PC-3 (cell line): ENCODE data around the gene MRPL32. TPM values are rescaled to one million over a fixed set of nuclear protein-coding genes. Genes with fewer than 3 reads are reported as not detected.
A peak's percentile ranks its signal among the peaks of the same experiment; 100 is the strongest.

Experiments used
- ATAC-seq: fragments of 200-7000 bp; cut with Tn5 transposase; 2 replicates; pipeline ENCODE4 v1.9.1; 2020; ENCODE audit warnings: mild to moderate bottlenecking, moderate library complexity
- BruUV-seq: library from RNA; stranded (reverse); fragments of 400-500 nt; replicated peaks from 2 replicates; lab custom pipeline; 2021; lab: Mats Ljungman, UMichigan
- CTCF ChIA-PET: fragments of 300-600 bp; sonication (Branson Sonifier 250); formaldehyde crosslinking; loops from one replicate; lab custom pipeline; 2022; ENCODE audit warnings: antibody characterized with exemption; lab: Charles Lee
- POLR2A ChIA-PET: fragments of 300-600 bp; sonication (Branson Sonifier 250); formaldehyde crosslinking; loops from one replicate; lab custom pipeline; 2022; ENCODE audit warnings: antibody characterized with exemption; ENCODE audit not compliant: unreplicated experiment; lab: Charles Lee
- DNase-seq: peaks from one replicate; pipeline ENCODE4 v3.0.0-alpha.2; 2015
- H2AFZ ChIP-seq: fragments of 300-600 bp; sonication (generic); 2 replicates; pipeline ENCODE4 v1.6.0; 2016; ENCODE audit warnings: antibody characterized with exemption, low read length
- H3F3A ChIP-seq: fragments of 300-600 bp; sonication (generic); one replicate; pipeline ENCODE4 v1.6.0; 2017; ENCODE audit warnings: antibody characterized with exemption, low read length, control low read depth, mild to moderate bottlenecking; ENCODE audit not compliant: unreplicated experiment
- H3K27ac ChIP-seq: fragments of 300-600 bp; sonication (generic); 2 replicates; pipeline ENCODE4 v1.5.1; 2016; ENCODE audit warnings: mild to moderate bottlenecking, low read length
- H3K27me3 ChIP-seq: fragments of 300-600 bp; sonication (generic); 2 replicates; pipeline ENCODE4 v1.6.1; 2016; ENCODE audit warnings: low read length, mixed read lengths
- H3K36me3 ChIP-seq: fragments of 300-600 bp; sonication (generic); 2 replicates; pipeline ENCODE4 v1.6.1; 2016; ENCODE audit warnings: low read depth, mixed run types, low read length, mixed read lengths
- H3K4me1 ChIP-seq: fragments of 300-600 bp; sonication (generic); 2 replicates; pipeline ENCODE4 v1.5.1; 2016; ENCODE audit warnings: low read length; ENCODE audit not compliant: insufficient read depth
- H3K4me2 ChIP-seq: fragments of 300-600 bp; sonication (generic); 2 replicates; pipeline ENCODE4 v1.6.0; 2016; ENCODE audit warnings: low read length
- H3K4me3 ChIP-seq: fragments of 300-600 bp; sonication (generic); 2 replicates; pipeline ENCODE4 v1.5.1; 2016; ENCODE audit warnings: mild to moderate bottlenecking, low read length, mixed read lengths
- H3K79me2 ChIP-seq: fragments of 300-600 bp; sonication (generic); 2 replicates; pipeline ENCODE4 v1.6.1; 2017; ENCODE audit warnings: low read length, mixed read lengths
- H3K9ac ChIP-seq: fragments of 300-600 bp; sonication (generic); 2 replicates; pipeline ENCODE4 v1.6.0; 2016; ENCODE audit warnings: mild to moderate bottlenecking, low read length
- H3K9me2 ChIP-seq: fragments of 300-600 bp; sonication (generic); replicated peaks from 2 replicates; pipeline ENCODE4 v1.6.1; 2016; ENCODE audit warnings: mixed run types, low read length, mixed read lengths
- H3K9me3 ChIP-seq: fragments of 300-600 bp; sonication (generic); 2 replicates; pipeline ENCODE4 v1.6.1; 2016; ENCODE audit warnings: low read length, mixed read lengths
- H4K20me1 ChIP-seq: fragments of 300-600 bp; sonication (generic); 2 replicates; pipeline ENCODE4 v1.6.1; 2016; ENCODE audit warnings: low read length, mixed read lengths
- CTCF ChIP-seq: fragments of 300-600 bp; sonication (generic); conservative IDR thresholded peaks from 2 replicates; pipeline ENCODE4 v1.5.1; 2017; ENCODE audit warnings: antibody characterized with exemption, low read depth, mild to moderate bottlenecking, low read length
- EZH2 ChIP-seq: fragments of 300-600 bp; sonication (generic); IDR thresholded peaks from one replicate; pipeline ENCODE4 v1.6.1; 2017; ENCODE audit warnings: antibody characterized with exemption, mild to moderate bottlenecking, low read length; ENCODE audit not compliant: unreplicated experiment
- EZH2phosphoT487 ChIP-seq: fragments of 300-600 bp; sonication (generic); IDR thresholded peaks from 2 replicates; pipeline ENCODE4 v1.6.1; 2018; ENCODE audit warnings: mild to moderate bottlenecking, antibody characterized with exemption, low read length, borderline replicate concordance
- intact Hi-C: fragments of 100-400 bp; cut with micrococcal nuclease; formaldehyde crosslinking; loops from 2 replicates; pipeline ENCODE4 v1.9.0; 2023
- total RNA-seq: library from RNA; depleted of rRNA; stranded (reverse); fragments of >200 nt; gene quantifications from 2 replicates; pipeline ENCODE4 v1.2.3, GENCODE V29; 2014

MRPL32 gene
- total RNA-seq, 1 experiment from 2014 or later, result 104 TPM

- Histone ChIP-seq H4K20me1 (no peaks in the 10 kb centered on the region), H2AFZ (no peak overlapping the region), H3K4me1 (peaks cover 36% of the 10 kb centered on the region), H3K27ac (peak overlapping the region; percentile 18; the same call in 1 of the 2 replicates), H3K9me3 (no peaks in the 10 kb centered on the region), H3K36me3 (no peaks in the 10 kb centered on the region), H3K27me3 (no peaks in the 10 kb centered on the region), H3K4me3 (no peak overlapping the region), H3K79me2 (no peaks in the 10 kb centered on the region), H3K4me2 (peak overlapping the region; percentile 55), H3K9me2 (no peaks in the 10 kb centered on the region), H3F3A (peaks cover 4% of the 10 kb centered on the region), H3K9ac (no peak overlapping the region)
- DNase-seq (peak; percentile 41), ATAC-seq (no peak)
- TF ChIP-seq CTCF, result peak; percentile 60
- TF ChIP-seq EZH2phosphoT487, result no peak
- no peak for TF ChIP-seq EZH2
- no TSS peak for BruUV-seq
- intact Hi-C loops, result no loop called here
- ChIA-PET POLR2A (no interaction called here), CTCF (interaction anchor here (0.6 to 1.1 kb wide), 2 partner anchors 946 to 1068 kb away, joined by 4 to 5 read pairs; no protein-coding TSS in a partner anchor)
These were observed 46.0 kb upstream of the MRPL32 start for GRCh38 chr7:42886129-42886528.

GRCh38 chr7:42886893-42887505, 45.2 kb upstream of the MRPL32 start:
- H3K27ac ChIP-seq, result peak overlapping the region; percentile 72
- peaks cover 4% of the 10 kb centered on the region for H3F3A ChIP-seq
- no peaks in the 10 kb centered on the region for H3K79me2 ChIP-seq
- ATAC-seq, result no peak
- no peak for TF ChIP-seq CTCF
- H2AFZ ChIP-seq, result peak overlapping the region; percentile 99; the same call in 1 of the 2 replicates
- ChIA-PET POLR2A (interaction anchor here (0.6 kb wide), 1 partner anchor 10 kb away, joined by 4 read pairs; no protein-coding TSS in a partner anchor), CTCF (interaction anchor here (0.5 to 1.2 kb wide), 6 partner anchors 10 to 1068 kb away, joined by 3 to 7 read pairs (median 4); no protein-coding TSS in a partner anchor)
- intact Hi-C loops, result no loop called here
- no peaks in the 10 kb centered on the region for H3K27me3 ChIP-seq
- DNase-seq, result peak; percentile 59
- no TSS peak for BruUV-seq
- no peaks in the 10 kb centered on the region for H3K36me3 ChIP-seq
- peaks cover 36% of the 10 kb centered on the region for H3K4me1 ChIP-seq
- peak overlapping the region; percentile 90 for H3K4me3 ChIP-seq
- H3K9me3 ChIP-seq, result no peaks in the 10 kb centered on the region
- no peaks in the 10 kb centered on the region for H4K20me1 ChIP-seq
- H3K9ac ChIP-seq, result peak overlapping the region; percentile 76; the same call in 1 of the 2 replicates
- H3K9me2 ChIP-seq, result no peaks in the 10 kb centered on the region
- H3K4me2 ChIP-seq, result peak overlapping the region; percentile 98
